ENCODE data around the gene CWC25. TPM values are rescaled to one million over a fixed set of nuclear protein-coding genes. Genes with fewer than 3 reads are reported as not detected.

The CWC25 gene
- total RNA-seq, 1 donor from 2014 or later, result 22.2 TPM

DNA sequence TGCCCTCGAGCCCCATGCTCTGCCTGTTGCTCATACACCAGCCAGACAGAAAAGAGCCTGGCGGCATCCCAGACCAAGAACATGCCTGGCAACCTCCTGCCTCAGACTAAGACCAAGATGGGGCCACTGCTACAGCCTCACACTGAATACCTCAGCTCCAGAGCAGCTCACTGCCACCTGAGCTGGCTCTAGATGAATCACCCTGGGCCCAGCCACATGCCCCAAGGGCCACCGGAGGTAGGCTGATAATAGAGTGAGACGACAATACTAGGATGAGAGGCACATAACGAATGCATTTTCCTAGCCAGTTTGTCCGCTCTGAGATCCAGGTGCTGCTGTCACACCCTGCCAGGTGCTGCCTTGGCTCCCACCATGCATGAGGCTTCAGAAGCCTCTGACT is 38.7 kb downstream of the CWC25 start:
- H3K9me3 ChIP-seq, result no peaks in the 10 kb centered on the region
- DNase-seq (no peak), ATAC-seq (no peak)
- H3K27ac ChIP-seq, result no peak overlapping the region
- intact Hi-C loops (cut with DNase I), result no loop called here
- no peaks in the 10 kb centered on the region for H3K27me3 ChIP-seq
- TF ChIP-seq, protein P1, sequence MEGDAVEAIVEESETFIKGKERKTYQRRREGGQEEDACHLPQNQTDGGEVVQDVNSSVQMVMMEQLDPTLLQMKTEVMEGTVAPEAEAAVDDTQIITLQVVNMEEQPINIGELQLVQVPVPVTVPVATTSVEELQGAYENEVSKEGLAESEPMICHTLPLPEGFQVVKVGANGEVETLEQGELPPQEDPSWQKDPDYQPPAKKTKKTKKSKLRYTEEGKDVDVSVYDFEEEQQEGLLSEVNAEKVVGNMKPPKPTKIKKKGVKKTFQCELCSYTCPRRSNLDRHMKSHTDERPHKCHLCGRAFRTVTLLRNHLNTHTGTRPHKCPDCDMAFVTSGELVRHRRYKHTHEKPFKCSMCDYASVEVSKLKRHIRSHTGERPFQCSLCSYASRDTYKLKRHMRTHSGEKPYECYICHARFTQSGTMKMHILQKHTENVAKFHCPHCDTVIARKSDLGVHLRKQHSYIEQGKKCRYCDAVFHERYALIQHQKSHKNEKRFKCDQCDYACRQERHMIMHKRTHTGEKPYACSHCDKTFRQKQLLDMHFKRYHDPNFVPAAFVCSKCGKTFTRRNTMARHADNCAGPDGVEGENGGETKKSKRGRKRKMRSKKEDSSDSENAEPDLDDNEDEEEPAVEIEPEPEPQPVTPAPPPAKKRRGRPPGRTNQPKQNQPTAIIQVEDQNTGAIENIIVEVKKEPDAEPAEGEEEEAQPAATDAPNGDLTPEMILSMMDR (IDR thresholded peaks at IDR 0.05), result no peak
- no peak overlapping the region for H3K4me3 ChIP-seq
- H3K4me1 ChIP-seq, result peaks cover 6% of the 10 kb centered on the region
- H3K36me3 ChIP-seq, result peaks cover 51% of the 10 kb centered on the region

DNA sequence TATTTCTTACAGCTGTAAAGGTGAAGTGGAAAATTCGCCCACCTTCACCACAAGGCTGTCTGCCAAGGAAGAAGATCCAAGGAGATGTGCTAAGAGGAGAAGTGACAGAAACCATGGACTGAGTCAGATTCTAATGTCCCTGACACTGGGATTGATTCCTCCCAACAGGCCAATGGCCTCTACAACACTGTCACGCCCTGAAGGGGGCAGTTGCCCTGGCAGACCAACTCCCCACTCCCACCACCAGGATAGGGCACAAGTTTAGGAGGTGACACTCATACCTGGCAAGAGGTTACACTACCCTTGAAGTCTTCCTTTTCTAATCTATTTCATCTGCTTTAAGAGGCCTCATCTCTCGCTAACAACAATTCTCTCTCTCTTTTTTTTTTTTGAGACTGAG is 41.9 kb downstream of the CWC25 start:
- DNase-seq (no peak), ATAC-seq (no peak)
- no peak overlapping the region for H3K4me3 ChIP-seq
- TF ChIP-seq, protein P1 (IDR thresholded peaks at IDR 0.05), result no peak
- H3K27me3 ChIP-seq, result no peaks in the 10 kb centered on the region
- no peaks in the 10 kb centered on the region for H3K9me3 ChIP-seq
- H3K27ac ChIP-seq, result no peak overlapping the region
- intact Hi-C loops (cut with DNase I), result no loop called here
- H3K36me3 ChIP-seq, result peaks cover 82% of the 10 kb centered on the region
- no peaks in the 10 kb centered on the region for H3K4me1 ChIP-seq

GRCh38 chr17:38779965-38780752 is 45.0 kb downstream of the CWC25 start:
- DNase-seq, result no peak
- Histone ChIP-seq H3K9me3 (no peaks in the 10 kb centered on the region), H3K4me3 (no peak overlapping the region), H3K27ac (no peak overlapping the region), H3K27me3 (no peaks in the 10 kb centered on the region), H3K36me3 (peaks cover 98% of the 10 kb centered on the region), H3K4me1 (no peaks in the 10 kb centered on the region)
- ATAC-seq, result no peak
- intact Hi-C loops (cut with DNase I), result no loop called here
- TF ChIP-seq, protein P1 (IDR thresholded peaks at IDR 0.05), result no peak

DNA sequence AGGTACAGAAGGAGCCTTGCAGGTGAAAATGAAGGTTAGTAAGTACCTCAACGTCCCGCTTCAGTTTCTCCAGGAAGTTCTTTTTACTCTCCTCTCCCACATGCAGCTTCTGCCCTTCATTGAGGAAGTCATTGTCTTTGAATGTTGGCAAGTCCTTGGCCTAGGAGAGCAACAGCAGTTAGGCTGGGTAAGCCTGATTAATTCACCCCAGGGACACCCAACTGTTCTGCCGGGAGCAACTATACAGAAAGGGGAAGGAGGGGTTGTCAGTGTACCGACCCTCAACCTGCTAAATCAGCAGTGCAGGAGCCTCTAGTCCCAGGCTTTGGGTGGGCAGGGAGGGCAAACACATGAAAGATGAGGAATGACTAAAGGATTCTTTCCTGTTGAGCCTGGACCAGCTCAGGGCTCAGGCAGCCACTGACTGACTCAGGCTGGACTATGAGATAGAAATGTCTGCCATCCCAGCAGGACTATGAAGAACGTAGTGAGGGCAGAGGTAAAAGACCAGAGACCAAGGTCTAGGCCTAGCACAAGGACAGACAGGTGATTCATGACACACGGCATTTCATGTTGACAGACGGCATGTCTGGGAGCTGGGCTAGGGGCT is 47.4 kb downstream of the CWC25 start:
- Histone ChIP-seq H3K27me3 (no peaks in the 10 kb centered on the region), H3K4me1 (no peaks in the 10 kb centered on the region), H3K4me3 (no peak overlapping the region), H3K36me3 (peaks cover 100% of the 10 kb centered on the region), H3K9me3 (no peaks in the 10 kb centered on the region), H3K27ac (no peak overlapping the region)
- intact Hi-C loops (cut with DNase I), result no loop called here
- no peak for DNase-seq
- TF ChIP-seq, protein P1 (IDR thresholded peaks at IDR 0.05), result no peak
- no peak for ATAC-seq

DNA sequence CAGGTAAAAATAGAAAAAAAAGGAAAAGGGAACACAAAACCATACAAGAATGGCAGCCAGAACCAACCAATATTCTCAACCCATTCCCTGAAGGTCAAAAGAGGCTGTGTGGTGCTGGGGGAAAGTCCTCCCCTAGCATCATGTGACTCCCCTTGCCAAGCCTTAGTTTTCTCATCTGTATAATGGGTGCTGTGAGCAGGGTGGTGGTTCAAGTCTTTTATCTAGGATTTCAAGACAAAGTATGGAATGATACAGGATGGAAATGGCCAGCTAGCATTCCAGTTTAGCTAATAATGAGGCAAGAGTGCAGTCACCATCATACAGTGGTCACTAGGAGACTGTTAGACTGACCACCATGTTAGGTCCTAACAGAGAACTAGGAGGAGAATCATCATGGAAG is 51.9 kb downstream of the CWC25 start:
- no peaks in the 10 kb centered on the region for H3K9me3 ChIP-seq
- no peak overlapping the region for H3K27ac ChIP-seq
- no peaks in the 10 kb centered on the region for H3K27me3 ChIP-seq
- ATAC-seq, result no peak
- no peak for DNase-seq
- TF ChIP-seq, protein P1 (IDR thresholded peaks at IDR 0.05), result no peak
- peaks cover 99% of the 10 kb centered on the region for H3K36me3 ChIP-seq
- H3K4me3 ChIP-seq, result no peak overlapping the region
- no peaks in the 10 kb centered on the region for H3K4me1 ChIP-seq
- intact Hi-C loops (cut with DNase I), result no loop called here

Measured in upper lobe of right lung (tissue), 1 donor.